GM23338 (cell line): ENCODE data around the gene NRN1. TPM values are rescaled to one million over a fixed set of nuclear protein-coding genes. Genes with fewer than 3 reads are reported as not detected.

Source experiments
- ATAC-seq: fragments of 200-7000 bp; cut with Tn5 transposase; 3 replicates; pipeline ENCODE4 v1.9.1; 2020
- DNase-seq: peaks from one replicate; pipeline ENCODE4 v3.0.0-alpha.2; 2015; ENCODE audit warnings: low spot score
- H2AFZ ChIP-seq: fragments of 200-600 bp; sonication (generic); 2 replicates; pipeline ENCODE4 v1.8.0; 2016; ENCODE audit warnings: antibody characterized with exemption, mild to moderate bottlenecking, moderate library complexity
- H3F3A ChIP-seq: fragments of 200-600 bp; sonication (generic); replicated peaks from 2 replicates; pipeline ENCODE4 v1.8.0; 2017; ENCODE audit warnings: antibody characterized with exemption, mixed run types, low read depth
- H3K27ac ChIP-seq: fragments of 200-600 bp; sonication (generic); 2 replicates; pipeline ENCODE4 v1.6.1; 2016; ENCODE audit warnings: low read depth
- H3K27me3 ChIP-seq: fragments of 200-600 bp; sonication (generic); 2 replicates; pipeline ENCODE4 v1.8.0; 2016; ENCODE audit warnings: mild to moderate bottlenecking, mixed run types, moderate library complexity; ENCODE audit not compliant: insufficient read depth
- H3K36me3 ChIP-seq: fragments of 200-600 bp; sonication (generic); 2 replicates; pipeline ENCODE4 v1.8.0; 2016; ENCODE audit warnings: mild to moderate bottlenecking; ENCODE audit not compliant: insufficient read depth
- H3K4me1 ChIP-seq: fragments of 200-600 bp; sonication (generic); 2 replicates; pipeline ENCODE4 v1.8.0; 2016; ENCODE audit warnings: mild to moderate bottlenecking, moderate library complexity; ENCODE audit not compliant: insufficient read depth
- H3K4me2 ChIP-seq: fragments of 200-600 bp; sonication (generic); 2 replicates; pipeline ENCODE4 v1.7.1; 2017; ENCODE audit warnings: mixed run types
- H3K4me3 ChIP-seq: fragments of 200-600 bp; sonication (generic); 2 replicates; pipeline ENCODE4 v1.6.1; 2016; ENCODE audit warnings: mixed run types
- H3K79me2 ChIP-seq: fragments of 200-600 bp; sonication (generic); replicated peaks from 2 replicates; pipeline ENCODE4 v1.8.0; 2017; ENCODE audit warnings: mild to moderate bottlenecking; ENCODE audit not compliant: insufficient read depth
- H3K9me2 ChIP-seq: fragments of 200-600 bp; sonication (generic); 2 replicates; pipeline ENCODE4 v1.8.0; 2017; ENCODE audit not compliant: insufficient read depth
- H4K20me1 ChIP-seq: fragments of 200-600 bp; sonication (generic); replicated peaks from 2 replicates; pipeline ENCODE4 v1.8.0; 2017; ENCODE audit warnings: mild to moderate bottlenecking; ENCODE audit not compliant: insufficient read depth
- H3K27ac Mint-ChIP-seq: 2 replicates; pipeline ENCODE4 v1.8.0; 2020; ENCODE audit warnings: inconsistent platforms, mild to moderate bottlenecking, moderate library complexity, mixed read lengths
- H3K27me3 Mint-ChIP-seq: 3 replicates; pipeline ENCODE4 v1.8.0; 2022; ENCODE audit warnings: low read depth, mild to moderate bottlenecking, moderate library complexity, mixed read lengths, inconsistent platforms; ENCODE audit not compliant: insufficient read depth, poor library complexity
- H3K36me3 Mint-ChIP-seq: 3 replicates; pipeline ENCODE4 v1.8.0; 2021; ENCODE audit warnings: low read depth, mild to moderate bottlenecking, inconsistent platforms, moderate library complexity, mixed read lengths
- H3K4me1 Mint-ChIP-seq: 3 replicates; pipeline ENCODE4 v1.8.0; 2020; ENCODE audit warnings: mild to moderate bottlenecking, inconsistent platforms, mixed read lengths
- H3K4me3 Mint-ChIP-seq: 3 replicates; pipeline ENCODE4 v1.8.0; 2021; ENCODE audit warnings: moderate library complexity, mild to moderate bottlenecking, inconsistent platforms, mixed read lengths
- H3K9me3 Mint-ChIP-seq: 3 replicates; pipeline ENCODE4 v1.8.0; 2020; ENCODE audit warnings: moderate library complexity, mild to moderate bottlenecking, inconsistent platforms, mixed read lengths
- EZH2 ChIP-seq: fragments of 200-600 bp; sonication (generic); IDR thresholded peaks from one replicate; pipeline ENCODE4 v1.8.0; 2017; ENCODE audit warnings: antibody characterized with exemption, mild to moderate bottlenecking, low read depth; ENCODE audit not compliant: unreplicated experiment
- JUNB ChIP-seq: IDR thresholded peaks from one replicate; pipeline ENCODE4 v1.6.1; 2016; ENCODE audit warnings: antibody characterized with exemption; ENCODE audit not compliant: unreplicated experiment
- NANOG ChIP-seq: IDR thresholded peaks from 2 replicates; pipeline ENCODE4 v1.6.1; 2016; ENCODE audit warnings: antibody characterized with exemption, borderline replicate concordance
- ZNF462 ChIP-seq: fragments of 250-450 bp; sonication (Bioruptor Pico); IDR thresholded peaks from 2 replicates; pipeline ENCODE4 v1.5.0; 2020; ENCODE audit warnings: mild to moderate bottlenecking, moderate library complexity
- polyA plus RNA-seq: library from polyadenylated mRNA; unstranded; fragments of >200 nt; fragmentation: Nextera tagmentation; extraction: Ambion mirVana; gene quantifications from 2 replicates; pipeline ENCODE4 v1.2.1, GENCODE V29; 2016
- total RNA-seq: library from RNA; depleted of rRNA; stranded (reverse); fragments of >200 nt; shearing (Covaris generic); gene quantifications from 2 replicates; pipeline ENCODE4 v1.2.3, GENCODE V29; 2014
- TF ChIP-seq, protein P1 (sequence below): IDR thresholded peaks from 2 replicates; pipeline ENCODE4 v1.6.1; 2016; ENCODE audit warnings: antibody characterized with exemption

The NRN1 gene
- total and polyA plus RNA-seq, 2 experiments from 2014 or later, result 0.71 TPM; not detected in 1

DNA sequence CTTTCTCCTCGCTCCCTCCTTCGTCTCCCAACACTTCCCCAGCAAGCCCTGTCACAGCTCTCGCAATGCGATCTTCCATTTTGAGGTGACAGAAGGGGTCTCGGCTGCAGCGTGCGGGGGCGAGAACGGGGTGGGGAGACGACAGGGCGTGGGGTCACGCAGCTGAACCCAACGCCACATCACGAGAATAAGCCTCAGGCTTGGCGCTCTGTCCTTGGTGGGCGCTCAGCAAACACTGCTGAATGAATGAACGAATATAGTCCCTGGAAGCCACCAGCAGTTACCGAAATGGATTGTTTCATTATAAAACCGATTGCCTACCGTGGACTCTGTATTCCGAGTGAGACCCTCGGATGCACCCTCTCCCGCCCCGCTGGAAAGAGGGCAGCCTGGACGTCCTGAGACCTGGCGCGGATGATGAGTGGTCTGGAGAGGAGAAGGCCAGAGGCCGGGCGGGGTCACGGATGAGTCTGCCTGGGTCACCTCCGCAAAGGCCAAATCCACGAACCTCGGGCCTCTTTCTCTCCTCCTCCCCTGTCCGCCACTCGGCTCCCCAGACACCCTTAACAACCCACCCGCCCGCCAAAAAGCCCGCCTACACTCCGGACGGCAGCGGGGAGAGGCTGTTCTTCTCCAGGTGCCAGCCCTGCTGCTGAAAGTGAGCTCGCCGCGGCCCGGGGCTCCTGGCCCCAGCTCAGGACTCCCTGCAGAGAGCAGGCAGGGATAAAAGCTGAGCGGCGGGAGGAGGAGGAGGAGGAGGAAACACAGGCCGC, 3.7 kb downstream of the NRN1 start:
- H3K36me3 ChIP-seq, result no peaks in the 10 kb centered on the region
- peaks cover 100% of the 10 kb centered on the region for H3K27me3 ChIP-seq
- H2AFZ ChIP-seq, result peak overlapping the region; percentile 85
- Mint-ChIP-seq H3K4me1 (peaks cover 61% of the 10 kb centered on the region), H3K27me3 (peaks cover 100% of the 10 kb centered on the region), H3K27ac (no peak overlapping the region), H3K36me3 (peaks cover 3% of the 10 kb centered on the region; the same call in 1 of the 3 replicates), H3K9me3 (peaks cover 2% of the 10 kb centered on the region), H3K4me3 (peak overlapping the region; percentile 75)
- H3K4me3 ChIP-seq, result peak overlapping the region; percentile 77
- H3K79me2 ChIP-seq, result no peaks in the 10 kb centered on the region
- DNase-seq, result peak; percentile 71
- peaks cover 39% of the 10 kb centered on the region for H3F3A ChIP-seq
- peaks cover 76% of the 10 kb centered on the region for H3K4me1 ChIP-seq
- H3K4me2 ChIP-seq, result peak overlapping the region; percentile 89
- peaks cover 19% of the 10 kb centered on the region for H4K20me1 ChIP-seq
- ATAC-seq, result peak; percentile 11
- no peak overlapping the region for H3K27ac ChIP-seq
- TF ChIP-seq ZNF462 (CRISPR knock-in tag) (no peak), NANOG (no peak), JUNB (no peak), EZH2 (peak; percentile 93)
- TF ChIP-seq, protein P1, sequence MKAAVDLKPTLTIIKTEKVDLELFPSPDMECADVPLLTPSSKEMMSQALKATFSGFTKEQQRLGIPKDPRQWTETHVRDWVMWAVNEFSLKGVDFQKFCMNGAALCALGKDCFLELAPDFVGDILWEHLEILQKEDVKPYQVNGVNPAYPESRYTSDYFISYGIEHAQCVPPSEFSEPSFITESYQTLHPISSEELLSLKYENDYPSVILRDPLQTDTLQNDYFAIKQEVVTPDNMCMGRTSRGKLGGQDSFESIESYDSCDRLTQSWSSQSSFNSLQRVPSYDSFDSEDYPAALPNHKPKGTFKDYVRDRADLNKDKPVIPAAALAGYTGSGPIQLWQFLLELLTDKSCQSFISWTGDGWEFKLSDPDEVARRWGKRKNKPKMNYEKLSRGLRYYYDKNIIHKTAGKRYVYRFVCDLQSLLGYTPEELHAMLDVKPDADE, result no peak
- no peaks in the 10 kb centered on the region for H3K9me2 ChIP-seq
